Activated naive CD8-positive, alpha-beta T cell treated with anti-CD3 and anti-CD28 coated beads for 36 hours (primary cell): ENCODE measurements around the gene SMARCA1. TPM values are rescaled to one million over a fixed set of nuclear protein-coding genes. Genes with fewer than 3 reads are reported as not detected.

Experiments used
- DNase-seq: peaks from one replicate; pipeline ENCODE4 v3.0.0; 2021
- H3K27ac Mint-ChIP-seq: one replicate; pipeline ENCODE4 v1.8.0; 2022; ENCODE audit warnings: mild to moderate bottlenecking, moderate library complexity, mixed read lengths
- H3K27me3 Mint-ChIP-seq: one replicate; pipeline ENCODE4 v1.8.0; 2022; ENCODE audit warnings: mild to moderate bottlenecking, mixed read lengths
- H3K36me3 Mint-ChIP-seq: one replicate; pipeline ENCODE4 v1.8.0; 2021; ENCODE audit warnings: mild to moderate bottlenecking, mixed read lengths
- H3K4me1 Mint-ChIP-seq: one replicate; pipeline ENCODE4 v1.8.0; 2021; ENCODE audit warnings: mixed read lengths
- H3K4me3 Mint-ChIP-seq: one replicate; pipeline ENCODE4 v1.8.0; 2022; ENCODE audit warnings: mild to moderate bottlenecking, moderate library complexity, mixed read lengths
- H3K9me3 Mint-ChIP-seq: one replicate; pipeline ENCODE4 v1.8.0; 2022; ENCODE audit warnings: mixed read lengths
- total RNA-seq, 2 experiments: library from RNA; stranded (reverse); gene quantifications; one replicate each; pipeline ENCODE4 v1.2.3, GENCODE V29; 2021

Gene SMARCA1
- total RNA-seq, 2 experiments from 2014 or later, result 0.40 to 0.47 TPM

- peak overlapping the region; percentile 57 for H3K4me3 Mint-ChIP-seq
- H3K27me3 Mint-ChIP-seq, result no peaks in the 10 kb centered on the region
- no peak overlapping the region for H3K27ac Mint-ChIP-seq
- H3K36me3 Mint-ChIP-seq, result peaks cover 3% of the 10 kb centered on the region
- H3K4me1 Mint-ChIP-seq, result peaks cover 10% of the 10 kb centered on the region
- DNase-seq, result no peak
- H3K9me3 Mint-ChIP-seq, result no peaks in the 10 kb centered on the region
These were observed 17.5 kb upstream of the SMARCA1 start for GRCh38 chrX:129540722-129541184.

- peak; percentile 62 for DNase-seq
- H3K4me3 Mint-ChIP-seq, result peak within 1 kb of the TSS; percentile 70
- H3K9me3 Mint-ChIP-seq, result no peaks in the 10 kb centered on the region
- no peak within 1 kb of the TSS for H3K27ac Mint-ChIP-seq
- H3K4me1 Mint-ChIP-seq, result peaks cover 7% of the 10 kb centered on the region
- H3K36me3 Mint-ChIP-seq, result peaks cover 1% of the 10 kb centered on the region
- H3K27me3 Mint-ChIP-seq, result no peaks in the 10 kb centered on the region
These were observed 16.9 kb upstream of the SMARCA1 start, which contains the start of gene OCRL for GRCh38 chrX:129540068-129540653. Gene OCRL, plus strand, starts transcription at chrX:129540259. Its CDS starts 181 bp downstream, at chrX:129540440.

GRCh38 chrX:129534816-129535578 lies 11.7 kb upstream of the SMARCA1 start:
- Mint-ChIP-seq H3K4me3 (no peak overlapping the region), H3K27ac (no peak overlapping the region), H3K36me3 (no peaks in the 10 kb centered on the region), H3K4me1 (no peaks in the 10 kb centered on the region), H3K9me3 (no peaks in the 10 kb centered on the region), H3K27me3 (no peaks in the 10 kb centered on the region)
- DNase-seq, result no peak

GRCh38 chrX:129531132-129531531 lies 7.8 kb upstream of the SMARCA1 start:
- Mint-ChIP-seq H3K27ac (no peak overlapping the region), H3K27me3 (no peaks in the 10 kb centered on the region), H3K9me3 (no peaks in the 10 kb centered on the region), H3K36me3 (no peaks in the 10 kb centered on the region), H3K4me3 (no peak overlapping the region), H3K4me1 (no peaks in the 10 kb centered on the region)
- no peak for DNase-seq

- Mint-ChIP-seq H3K4me1 (no peaks in the 10 kb centered on the region), H3K36me3 (no peaks in the 10 kb centered on the region), H3K9me3 (no peaks in the 10 kb centered on the region), H3K27me3 (no peaks in the 10 kb centered on the region), H3K4me3 (no peak overlapping the region), H3K27ac (no peak overlapping the region)
- no peak for DNase-seq
These were observed 7.1 kb upstream of the SMARCA1 start for GRCh38 chrX:129530410-129530809.

- H3K36me3 Mint-ChIP-seq, result no peaks in the 10 kb centered on the region
These were observed 6.5 kb upstream of the SMARCA1 start for GRCh38 chrX:129529685-129530281.

GRCh38 chrX:129525896-129526295 lies 2.6 kb upstream of the SMARCA1 start:
- no peaks in the 10 kb centered on the region for H3K36me3 Mint-ChIP-seq
- no peaks in the 10 kb centered on the region for H3K9me3 Mint-ChIP-seq

More at GRCh38 chrX:129529685-129530281, 6.5 kb upstream of the SMARCA1 start:
- no peaks in the 10 kb centered on the region for H3K27me3 Mint-ChIP-seq
- no peaks in the 10 kb centered on the region for H3K4me1 Mint-ChIP-seq
- H3K4me3 Mint-ChIP-seq, result no peak overlapping the region
- no peaks in the 10 kb centered on the region for H3K9me3 Mint-ChIP-seq
- no peak overlapping the region for H3K27ac Mint-ChIP-seq
- DNase-seq, result no peak

GRCh38 chrX:129525162-129525561 lies 1.9 kb upstream of the SMARCA1 start:
- Mint-ChIP-seq H3K36me3 (no peaks in the 10 kb centered on the region), H3K27ac (no peak overlapping the region), H3K4me3 (no peak overlapping the region), H3K27me3 (peaks cover 9% of the 10 kb centered on the region), H3K9me3 (no peaks in the 10 kb centered on the region), H3K4me1 (no peaks in the 10 kb centered on the region)
- DNase-seq, result no peak

More at GRCh38 chrX:129525896-129526295, 2.6 kb upstream of the SMARCA1 start:
- H3K27ac Mint-ChIP-seq, result no peak overlapping the region
- no peak for DNase-seq
- H3K27me3 Mint-ChIP-seq, result peaks cover 9% of the 10 kb centered on the region
- H3K4me3 Mint-ChIP-seq, result no peak overlapping the region
- no peaks in the 10 kb centered on the region for H3K4me1 Mint-ChIP-seq

- Mint-ChIP-seq H3K36me3 (no peaks in the 10 kb centered on the region), H3K9me3 (no peaks in the 10 kb centered on the region), H3K27me3 (peaks cover 9% of the 10 kb centered on the region), H3K4me1 (no peaks in the 10 kb centered on the region), H3K27ac (no peak overlapping the region), H3K4me3 (no peak overlapping the region)
- no peak for DNase-seq
These were observed 1.1 kb upstream of the SMARCA1 start for GRCh38 chrX:129524250-129524850.

GRCh38 chrX:129522184-129523078 lies 859 bp downstream of the SMARCA1 start:
- DNase-seq, result no peak
- no peaks in the 10 kb centered on the region for H3K4me1 Mint-ChIP-seq
- peak overlapping the region; percentile 78 for H3K4me3 Mint-ChIP-seq
- H3K27me3 Mint-ChIP-seq, result peaks cover 9% of the 10 kb centered on the region
- no peaks in the 10 kb centered on the region for H3K36me3 Mint-ChIP-seq
- H3K9me3 Mint-ChIP-seq, result no peaks in the 10 kb centered on the region
- no peak overlapping the region for H3K27ac Mint-ChIP-seq

GRCh38 chrX:129520151-129520550 lies 3.1 kb downstream of the SMARCA1 start:
- H3K9me3 Mint-ChIP-seq, result no peaks in the 10 kb centered on the region
- no peak overlapping the region for H3K27ac Mint-ChIP-seq
- no peaks in the 10 kb centered on the region for H3K36me3 Mint-ChIP-seq
- H3K4me1 Mint-ChIP-seq, result no peaks in the 10 kb centered on the region
- no peak overlapping the region for H3K4me3 Mint-ChIP-seq
- peaks cover 9% of the 10 kb centered on the region for H3K27me3 Mint-ChIP-seq
- DNase-seq, result no peak

- Mint-ChIP-seq H3K27ac (no peak overlapping the region), H3K4me1 (no peaks in the 10 kb centered on the region), H3K36me3 (no peaks in the 10 kb centered on the region), H3K9me3 (no peaks in the 10 kb centered on the region), H3K4me3 (no peak overlapping the region), H3K27me3 (no peaks in the 10 kb centered on the region)
- no peak for DNase-seq
These were observed 6.9 kb downstream of the SMARCA1 start for GRCh38 chrX:129516402-129516801.

- Mint-ChIP-seq H3K27me3 (no peaks in the 10 kb centered on the region), H3K27ac (no peak overlapping the region), H3K9me3 (no peaks in the 10 kb centered on the region), H3K36me3 (no peaks in the 10 kb centered on the region), H3K4me1 (peaks cover 4% of the 10 kb centered on the region), H3K4me3 (no peak overlapping the region)
- DNase-seq, result no peak
These were observed 10.9 kb downstream of the SMARCA1 start for GRCh38 chrX:129512409-129512808.

GRCh38 chrX:129511689-129512088 lies 11.6 kb downstream of the SMARCA1 start:
- H3K27me3 Mint-ChIP-seq, result no peaks in the 10 kb centered on the region
- H3K4me1 Mint-ChIP-seq, result peaks cover 4% of the 10 kb centered on the region
- H3K4me3 Mint-ChIP-seq, result no peak overlapping the region
- DNase-seq, result no peak
- H3K27ac Mint-ChIP-seq, result no peak overlapping the region
- H3K36me3 Mint-ChIP-seq, result no peaks in the 10 kb centered on the region
- no peaks in the 10 kb centered on the region for H3K9me3 Mint-ChIP-seq
